SU-DHL-6 (cell line): ENCODE measurements around the gene MUC5AC.

Experiments
- H2AFZ ChIP-seq: fragments of 200-600 bp; sonication (generic); 2 replicates; pipeline ENCODE4 v1.6.1; 2014; ENCODE audit warnings: low read depth, mild to moderate bottlenecking, moderate library complexity, mixed read lengths, antibody characterized with exemption, low read length; ENCODE audit not compliant: severe bottlenecking
- H3F3A ChIP-seq: fragments of 200-600 bp; shearing (Covaris generic); 2 replicates; pipeline ENCODE4 v1.6.0; 2016; ENCODE audit warnings: antibody characterized with exemption, mild to moderate bottlenecking; ENCODE audit not compliant: insufficient read depth
- H3K27ac ChIP-seq: fragments of 200-600 bp; sonication (generic); 2 replicates; pipeline ENCODE4 v1.5.1; 2016; ENCODE audit warnings: low read depth, mild to moderate bottlenecking, low read length, moderate library complexity, mixed read lengths
- H3K27me3 ChIP-seq: fragments of 200-600 bp; sonication (generic), shearing (Covaris generic); 2 replicates; pipeline ENCODE4 v1.6.0; 2014; ENCODE audit warnings: mild to moderate bottlenecking, low read length
- H3K36me3 ChIP-seq: fragments of 200-600 bp; sonication (generic); 2 replicates; pipeline ENCODE4 v1.6.1; 2014; ENCODE audit warnings: mild to moderate bottlenecking, low read length, mixed read lengths
- H3K4me2 ChIP-seq: fragments of 300-600, 200-600 bp; shearing (Covaris generic), sonication (generic); 2 replicates; pipeline ENCODE4 v1.6.0; 2014; ENCODE audit warnings: low read length, low read depth, mild to moderate bottlenecking; ENCODE audit not compliant: poor library complexity, severe bottlenecking
- H3K4me3 ChIP-seq: fragments of 200-600 bp; sonication (generic); 2 replicates; pipeline ENCODE4 v1.5.1; 2014; ENCODE audit warnings: antibody characterized with exemption, low read length, mild to moderate bottlenecking, mixed read lengths; ENCODE audit not compliant: insufficient read depth, poor library complexity, severe bottlenecking
- H3K79me2 ChIP-seq: fragments of 200-600 bp; sonication (generic); 2 replicates; pipeline ENCODE4 v1.6.1; 2014; ENCODE audit warnings: mild to moderate bottlenecking, low read length, moderate library complexity; ENCODE audit not compliant: insufficient read depth
- H3K9ac ChIP-seq: fragments of 200-600 bp; sonication (generic); 2 replicates; pipeline ENCODE4 v1.7.0; 2014; ENCODE audit warnings: mild to moderate bottlenecking, low read length
- H3K9me2 ChIP-seq: fragments of 200-600 bp; sonication (generic); replicated peaks from 2 replicates; pipeline ENCODE4 v1.6.1; 2014; ENCODE audit warnings: low read length; ENCODE audit not compliant: insufficient read depth
- H3K9me3 ChIP-seq: fragments of 200-600 bp; sonication (generic); 2 replicates; pipeline ENCODE4 v1.6.1; 2014; ENCODE audit warnings: low read length, mixed read lengths; ENCODE audit not compliant: insufficient read depth
- H4K20me1 ChIP-seq: fragments of 200-600 bp; sonication (generic); 2 replicates; pipeline ENCODE4 v1.6.1; 2014; ENCODE audit warnings: low read depth, mild to moderate bottlenecking, antibody characterized with exemption, low read length, moderate library complexity, mixed read lengths
- EZH2phosphoT487 ChIP-seq: fragments of 200-600 bp; sonication (generic), shearing (Covaris generic); conservative IDR thresholded peaks from 2 replicates; pipeline ENCODE4 v1.6.1; 2018; ENCODE audit warnings: mild to moderate bottlenecking, antibody characterized with exemption, low read length, moderate library complexity, mixed read lengths
- TF ChIP-seq, protein P1 (sequence below): fragments of 200-600 bp; sonication (generic); IDR thresholded peaks from one replicate; pipeline ENCODE4 v1.5.1; 2017; ENCODE audit warnings: antibody characterized with exemption, mild to moderate bottlenecking, low read length, moderate library complexity; ENCODE audit not compliant: insufficient read depth, poor library complexity, severe bottlenecking

Gene MUC5AC

DNA sequence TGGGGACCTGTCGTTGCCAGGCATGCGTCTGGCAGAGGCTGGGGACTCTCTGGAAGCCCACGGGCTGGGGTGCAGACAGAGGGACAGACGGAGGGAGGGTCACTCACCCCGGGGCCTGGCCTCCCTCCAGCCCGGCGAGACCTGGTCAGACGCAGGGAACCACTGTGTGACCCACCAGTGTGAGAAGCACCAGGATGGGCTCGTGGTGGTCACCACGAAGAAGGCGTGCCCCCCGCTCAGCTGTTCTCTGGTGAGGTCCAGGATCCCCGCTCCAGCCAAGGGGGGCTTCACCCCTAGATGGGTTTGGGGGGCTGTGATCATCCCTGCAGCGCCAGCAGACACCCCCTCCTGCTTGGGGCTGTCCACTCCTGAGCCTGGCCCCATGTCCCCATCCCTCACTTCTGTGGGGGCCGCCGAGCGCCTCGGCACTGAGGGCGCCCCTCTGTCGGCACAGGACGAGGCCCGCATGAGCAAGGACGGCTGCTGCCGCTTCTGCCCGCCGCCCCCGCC lies 41.5 kb downstream of the MUC5AC start:
- Histone ChIP-seq H3K27ac (no peak overlapping the region), H3K4me3 (no peak overlapping the region), H3K9me3 (no peaks in the 10 kb centered on the region; the same call in 1 of the 2 replicates), H4K20me1 (no peaks in the 10 kb centered on the region), H3K4me2 (no peak overlapping the region), H3F3A (no peaks in the 10 kb centered on the region), H3K9ac (no peak overlapping the region), H3K36me3 (no peaks in the 10 kb centered on the region), H2AFZ (no peak overlapping the region), H3K9me2 (no peaks in the 10 kb centered on the region), H3K27me3 (no peaks in the 10 kb centered on the region), H3K79me2 (no peaks in the 10 kb centered on the region)
- TF ChIP-seq, protein P1, sequence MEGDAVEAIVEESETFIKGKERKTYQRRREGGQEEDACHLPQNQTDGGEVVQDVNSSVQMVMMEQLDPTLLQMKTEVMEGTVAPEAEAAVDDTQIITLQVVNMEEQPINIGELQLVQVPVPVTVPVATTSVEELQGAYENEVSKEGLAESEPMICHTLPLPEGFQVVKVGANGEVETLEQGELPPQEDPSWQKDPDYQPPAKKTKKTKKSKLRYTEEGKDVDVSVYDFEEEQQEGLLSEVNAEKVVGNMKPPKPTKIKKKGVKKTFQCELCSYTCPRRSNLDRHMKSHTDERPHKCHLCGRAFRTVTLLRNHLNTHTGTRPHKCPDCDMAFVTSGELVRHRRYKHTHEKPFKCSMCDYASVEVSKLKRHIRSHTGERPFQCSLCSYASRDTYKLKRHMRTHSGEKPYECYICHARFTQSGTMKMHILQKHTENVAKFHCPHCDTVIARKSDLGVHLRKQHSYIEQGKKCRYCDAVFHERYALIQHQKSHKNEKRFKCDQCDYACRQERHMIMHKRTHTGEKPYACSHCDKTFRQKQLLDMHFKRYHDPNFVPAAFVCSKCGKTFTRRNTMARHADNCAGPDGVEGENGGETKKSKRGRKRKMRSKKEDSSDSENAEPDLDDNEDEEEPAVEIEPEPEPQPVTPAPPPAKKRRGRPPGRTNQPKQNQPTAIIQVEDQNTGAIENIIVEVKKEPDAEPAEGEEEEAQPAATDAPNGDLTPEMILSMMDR: no peak
- no peak for TF ChIP-seq EZH2phosphoT487

- H3K36me3 ChIP-seq: no peaks in the 10 kb centered on the region
- no peaks in the 10 kb centered on the region for H4K20me1 ChIP-seq
- TF ChIP-seq, protein P1: no peak
- no peak for TF ChIP-seq EZH2phosphoT487
- H3K9ac ChIP-seq: no peak overlapping the region
- H3K27ac ChIP-seq: no peak overlapping the region
- H3K4me2 ChIP-seq: no peak overlapping the region
- no peaks in the 10 kb centered on the region for H3K9me2 ChIP-seq
- no peak overlapping the region for H3K4me3 ChIP-seq
- no peaks in the 10 kb centered on the region; the same call in 1 of the 2 replicates for H3K9me3 ChIP-seq
- no peaks in the 10 kb centered on the region for H3K27me3 ChIP-seq
- H3F3A ChIP-seq: no peaks in the 10 kb centered on the region
- no peaks in the 10 kb centered on the region for H3K79me2 ChIP-seq
- no peak overlapping the region for H2AFZ ChIP-seq
These were observed 42.2 kb downstream of the MUC5AC start for GRCh38 chr11:1199751-1200610.

- Histone ChIP-seq H2AFZ (no peak overlapping the region), H3K4me3 (no peak overlapping the region), H3K27ac (no peak overlapping the region), H3K9me2 (no peaks in the 10 kb centered on the region), H4K20me1 (no peaks in the 10 kb centered on the region), H3K4me2 (no peak overlapping the region), H3K79me2 (no peaks in the 10 kb centered on the region), H3K36me3 (no peaks in the 10 kb centered on the region), H3K9ac (no peak overlapping the region), H3K9me3 (no peaks in the 10 kb centered on the region; the same call in 1 of the 2 replicates), H3F3A (no peaks in the 10 kb centered on the region), H3K27me3 (no peaks in the 10 kb centered on the region)
- TF ChIP-seq, protein P1: no peak
- no peak for TF ChIP-seq EZH2phosphoT487
These were observed 42.9 kb downstream of the MUC5AC start for GRCh38 chr11:1200611-1201191.
